RCC 7860 (cell line): ENCODE measurements around the gene EXOC7.
"Not testable (repeated sequence)": the region's sequence is repeated elsewhere in the genome, so short reads cannot be mapped to it uniquely, and the experiment has no call there.

Source experiments
- DNase-seq: peaks from one replicate; pipeline ENCODE4 v3.0.0-alpha.2; 2015; ENCODE audit warnings: low spot score
- FAIRE-seq: peaks from 2 replicates; lab custom pipeline; 2012; peaks lifted over from hg19 to GRCh38; lab: Jason Lieb, UNC

Gene EXOC7

DNA sequence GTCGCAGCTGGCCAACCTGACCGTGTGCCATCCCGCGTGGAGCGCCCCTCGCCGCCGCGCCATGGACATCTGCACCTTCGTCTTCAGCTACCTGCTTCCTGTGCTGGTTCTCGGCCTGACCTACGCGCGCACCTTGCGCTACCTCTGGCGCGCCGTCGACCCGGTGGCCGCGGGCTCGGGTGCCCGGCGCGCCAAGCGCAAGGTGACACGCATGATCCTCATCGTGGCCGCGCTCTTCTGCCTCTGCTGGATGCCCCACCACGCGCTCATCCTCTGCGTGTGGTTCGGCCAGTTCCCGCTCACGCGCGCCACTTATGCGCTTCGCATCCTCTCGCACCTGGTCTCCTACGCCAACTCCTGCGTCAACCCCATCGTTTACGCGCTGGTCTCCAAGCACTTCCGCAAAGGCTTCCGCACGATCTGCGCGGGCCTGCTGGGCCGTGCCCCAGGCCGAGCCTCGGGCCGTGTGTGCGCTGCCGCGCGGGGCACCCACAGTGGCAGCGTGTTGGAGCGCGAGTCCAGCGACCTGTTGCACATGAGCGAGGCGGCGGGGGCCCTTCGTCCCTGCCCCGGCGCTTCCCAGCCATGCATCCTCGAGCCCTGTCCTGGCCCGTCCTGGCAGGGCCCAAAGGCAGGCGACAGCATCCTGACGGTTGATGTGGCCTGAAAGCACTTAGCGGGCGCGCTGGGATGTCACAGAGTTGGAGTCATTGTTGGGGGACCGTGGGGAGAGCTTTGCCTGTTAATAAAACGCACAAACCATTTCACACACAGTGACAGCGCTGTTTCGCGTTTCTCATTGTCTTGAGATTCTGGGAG, 26.6 kb downstream of the EXOC7 start:
- FAIRE-seq, result no peak

DNA sequence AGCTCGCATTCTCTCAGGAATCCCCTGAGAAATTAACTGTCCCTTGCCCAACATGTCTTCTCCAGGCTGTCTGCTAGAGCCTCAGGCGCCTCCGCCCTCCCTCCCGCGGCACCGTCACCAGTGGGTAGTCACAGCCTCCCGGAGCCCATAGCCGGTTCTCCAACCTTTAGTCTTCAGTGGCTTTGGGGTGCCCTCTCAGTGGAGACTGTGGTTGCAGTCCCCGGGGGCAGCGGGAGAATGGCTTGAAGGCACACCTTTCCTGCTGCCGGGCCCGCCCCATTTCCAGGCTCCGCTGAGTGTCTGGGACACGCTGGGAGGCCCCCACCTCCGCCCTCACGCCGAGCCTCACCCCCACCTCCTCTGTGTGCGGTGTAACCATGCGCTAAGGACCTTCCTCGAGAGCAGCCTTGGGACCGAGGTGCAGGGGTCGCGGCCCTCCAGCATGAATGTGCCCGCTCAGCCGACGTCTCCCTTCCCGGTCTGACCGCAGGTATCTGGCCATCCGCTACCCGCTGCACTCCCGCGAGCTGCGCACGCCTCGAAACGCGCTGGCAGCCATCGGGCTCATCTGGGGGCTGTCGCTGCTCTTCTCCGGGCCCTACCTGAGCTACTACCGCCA, 27.3 kb downstream of the EXOC7 start:
- FAIRE-seq, result no peak
- no peak for DNase-seq

More for the DNA sequence above, 26.6 kb downstream of the EXOC7 start:
- no peak for DNase-seq

DNA sequence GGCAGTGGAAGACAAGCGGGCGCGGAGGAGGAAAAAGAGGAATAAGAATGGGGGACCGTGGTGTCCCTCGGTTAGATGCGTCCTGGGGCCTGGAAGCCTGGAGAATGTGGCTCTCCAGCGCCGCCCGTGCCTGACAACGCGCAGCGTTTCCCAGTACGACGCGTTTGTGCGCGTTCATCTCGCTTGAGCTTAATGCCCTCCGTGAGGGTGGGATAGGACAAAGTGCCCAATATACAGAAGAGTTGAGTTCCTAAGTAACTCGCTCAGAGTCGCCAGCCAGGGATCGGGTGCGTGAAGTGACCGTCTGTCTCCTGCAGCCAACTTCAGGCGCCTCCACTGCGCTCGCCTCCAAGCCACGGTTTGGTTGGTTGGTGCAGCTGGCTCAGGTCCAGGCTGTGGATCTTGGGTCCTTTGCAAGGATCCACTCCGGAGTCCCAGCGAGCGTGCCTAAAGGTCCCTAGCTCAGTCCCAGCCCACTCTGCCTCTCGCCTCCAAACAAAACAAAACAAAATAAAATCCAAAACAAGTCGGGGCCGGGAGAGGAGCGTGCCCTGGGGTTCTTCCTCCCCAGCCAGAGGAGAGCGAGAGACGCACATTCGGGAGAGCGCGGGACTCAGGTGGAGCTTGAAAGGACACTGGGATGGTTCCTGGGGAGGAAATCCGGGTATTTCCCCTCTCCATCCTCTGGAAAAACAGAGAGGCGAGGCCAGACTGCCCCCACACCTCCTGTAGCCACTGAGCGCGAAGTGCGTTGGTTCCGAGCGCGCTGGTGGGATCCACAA, 28.0 kb downstream of the EXOC7 start:
- no peak for FAIRE-seq
- DNase-seq, result no peak

DNA sequence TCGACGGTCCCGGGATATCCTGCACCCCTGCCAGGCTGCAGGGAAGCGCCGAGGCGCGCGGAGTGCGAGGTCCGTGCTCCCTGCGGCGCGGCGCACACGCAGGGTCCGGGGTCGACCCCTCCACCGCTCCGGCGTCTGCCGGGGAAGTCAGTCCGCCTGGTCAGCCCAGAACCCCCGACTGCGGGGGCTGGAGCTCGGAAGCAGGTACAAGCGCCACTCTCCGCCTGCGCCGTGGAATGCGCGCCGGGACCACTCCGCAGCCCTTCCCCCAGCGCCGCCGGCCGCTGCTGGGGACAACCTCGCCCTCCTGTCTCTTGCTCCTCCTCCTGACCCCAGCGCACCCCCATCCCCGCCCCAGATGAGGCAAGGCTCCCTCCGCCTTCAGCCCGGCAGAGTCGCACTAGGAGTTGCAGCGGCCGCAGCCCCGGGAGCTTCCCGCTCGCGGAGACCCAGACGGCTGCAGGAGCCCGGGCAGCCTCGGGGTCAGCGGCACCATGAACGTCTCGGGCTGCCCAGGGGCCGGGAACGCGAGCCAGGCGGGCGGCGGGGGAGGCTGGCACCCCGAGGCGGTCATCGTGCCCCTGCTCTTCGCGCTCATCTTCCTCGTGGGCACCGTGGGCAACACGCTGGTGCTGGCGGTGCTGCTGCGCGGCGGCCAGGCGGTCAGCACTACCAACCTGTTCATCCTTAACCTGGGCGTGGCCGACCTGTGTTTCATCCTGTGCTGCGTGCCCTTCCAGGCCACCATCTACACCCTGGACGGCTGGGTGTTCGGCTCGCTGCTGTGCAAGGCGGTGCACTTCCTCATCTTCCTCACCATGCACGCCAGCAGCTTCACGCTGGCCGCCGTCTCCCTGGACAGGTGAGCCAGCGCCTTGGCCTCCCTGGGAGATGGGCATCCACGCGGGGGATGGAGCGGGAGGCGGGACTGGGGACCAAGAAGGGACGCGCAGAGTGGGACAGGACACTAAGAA, 28.9 kb downstream of the EXOC7 start, which contains the start of gene GALR2:
TSS of gene GALR2 (plus strand) at position 392 of the 974 bp plus-strand sequence. CDS start at position 495, 103 bp downstream.
- DNase-seq (no peak), FAIRE-seq (no peak)

DNA sequence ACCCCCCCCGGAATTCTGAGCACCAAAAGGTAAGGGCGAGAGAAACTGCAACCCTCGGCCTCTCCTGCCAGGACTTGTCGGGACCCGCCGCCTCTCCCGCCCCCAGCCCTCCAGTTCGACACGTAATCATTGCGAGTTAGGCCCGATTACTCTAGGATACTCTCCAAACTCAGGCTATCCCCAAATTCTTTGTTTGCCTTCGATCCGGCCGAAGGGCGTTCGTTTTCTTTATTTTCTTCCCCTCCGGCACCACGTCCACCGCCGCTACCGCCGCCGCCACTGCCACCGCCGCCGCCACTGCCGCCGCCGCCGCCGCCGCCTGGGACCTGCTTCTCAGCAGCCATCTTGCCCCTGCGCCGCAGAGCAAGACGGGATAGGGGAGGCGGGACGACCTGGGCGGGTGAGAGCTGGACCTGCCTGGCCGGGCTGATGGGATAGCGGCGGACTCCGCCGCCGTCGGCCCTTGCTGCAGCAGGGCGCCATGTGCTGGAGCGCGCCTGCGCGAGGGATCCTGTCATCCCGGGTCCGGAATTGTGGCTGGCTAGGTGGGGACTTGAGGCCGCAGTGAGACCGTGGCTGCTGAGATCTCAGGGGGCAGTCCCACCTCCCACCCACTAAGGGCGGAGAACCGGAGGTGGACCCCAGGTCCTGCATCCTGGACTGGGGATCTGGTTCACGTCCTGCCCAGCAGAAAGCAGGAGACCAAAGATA, 31.3 kb downstream of the EXOC7 start, which contains the start of gene SRP68:
TSS of gene SRP68 (minus strand) at position 370 of the 711 bp plus-strand sequence. CDS start at position 344, 26 bp downstream.
- DNase-seq, result peak; percentile 82
- no peak for FAIRE-seq

DNA sequence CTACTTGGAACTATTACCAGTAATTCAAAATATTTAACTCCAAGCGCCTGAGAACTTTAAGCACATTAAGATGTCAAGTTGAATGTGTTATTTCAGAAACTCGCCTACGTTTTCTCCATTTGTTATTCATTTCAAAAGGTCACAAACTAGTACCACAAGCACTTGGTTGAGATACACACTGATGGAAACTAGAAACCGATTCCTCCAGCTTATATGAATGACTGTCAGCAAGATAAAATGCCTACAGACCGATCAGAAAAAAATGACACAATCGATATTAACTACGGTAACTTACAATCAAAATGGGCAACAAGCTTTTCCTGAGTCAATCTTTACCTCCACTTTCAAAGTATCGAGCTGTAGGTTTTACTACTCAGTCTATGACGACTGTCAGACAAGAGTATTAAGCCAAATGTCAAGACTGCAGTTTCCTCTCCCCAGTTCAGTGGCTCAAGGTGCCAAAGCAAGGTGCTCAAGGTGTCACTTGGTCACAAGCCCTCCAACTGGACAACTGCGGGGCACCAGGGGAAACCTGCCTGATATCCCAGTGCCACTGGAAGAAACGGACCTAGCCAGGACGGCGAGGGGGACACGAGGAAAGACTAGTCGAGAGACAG, 31.9 kb downstream of the EXOC7 start:
- DNase-seq (no peak), FAIRE-seq (no peak)

DNA sequence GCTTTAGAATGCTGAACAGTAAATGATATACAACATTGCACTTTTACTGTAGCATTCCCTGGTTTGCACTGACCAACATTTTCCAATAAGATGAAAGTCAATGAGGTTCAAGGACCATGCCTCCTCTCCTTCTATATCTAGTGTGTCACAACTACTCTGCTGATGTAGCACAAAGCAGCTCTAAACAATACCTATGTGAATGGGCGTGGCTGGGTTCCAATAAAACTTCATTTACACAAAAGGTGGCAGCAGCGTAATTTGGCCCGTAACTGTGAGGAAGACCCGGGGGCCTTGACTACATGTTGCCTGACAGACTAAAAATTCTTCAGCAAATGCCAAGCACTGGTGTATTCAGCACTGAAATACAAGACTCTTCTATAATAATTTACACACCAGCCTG, 37.8 kb downstream of the EXOC7 start:
- DNase-seq, result no peak
- no peak for FAIRE-seq

DNA sequence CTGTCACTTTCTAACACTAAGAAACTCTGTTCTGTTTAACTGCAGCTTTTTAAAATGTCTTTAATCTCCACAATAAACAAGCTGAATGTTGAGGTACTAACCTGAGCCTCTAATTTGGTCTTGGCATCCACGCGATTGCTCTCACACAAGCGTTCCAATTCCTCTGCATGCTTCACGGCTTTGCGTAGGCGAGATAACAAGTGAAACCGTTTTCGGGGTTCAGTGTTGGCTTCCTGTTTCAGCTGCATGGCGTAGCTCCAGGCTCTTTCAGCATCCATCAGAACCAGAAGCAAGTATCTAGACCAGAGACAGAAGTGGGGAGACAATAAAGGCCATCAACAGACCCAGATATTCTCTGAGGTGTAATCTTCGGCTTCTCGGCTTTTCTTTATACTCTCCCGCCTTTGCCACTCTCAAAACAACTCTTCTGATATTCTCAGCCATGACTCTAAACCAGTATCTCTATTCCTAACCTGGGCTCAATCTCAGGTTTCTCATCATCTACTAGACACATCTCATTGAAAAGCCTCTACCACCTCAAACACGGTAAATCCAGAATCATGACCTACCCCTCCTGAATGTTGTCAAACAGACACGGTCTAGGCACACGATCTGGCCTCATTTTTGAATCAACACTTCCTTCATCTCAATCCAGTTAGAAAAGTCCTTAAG, 39.6 kb downstream of the EXOC7 start:
- FAIRE-seq, result no peak
- DNase-seq, result no peak

DNA sequence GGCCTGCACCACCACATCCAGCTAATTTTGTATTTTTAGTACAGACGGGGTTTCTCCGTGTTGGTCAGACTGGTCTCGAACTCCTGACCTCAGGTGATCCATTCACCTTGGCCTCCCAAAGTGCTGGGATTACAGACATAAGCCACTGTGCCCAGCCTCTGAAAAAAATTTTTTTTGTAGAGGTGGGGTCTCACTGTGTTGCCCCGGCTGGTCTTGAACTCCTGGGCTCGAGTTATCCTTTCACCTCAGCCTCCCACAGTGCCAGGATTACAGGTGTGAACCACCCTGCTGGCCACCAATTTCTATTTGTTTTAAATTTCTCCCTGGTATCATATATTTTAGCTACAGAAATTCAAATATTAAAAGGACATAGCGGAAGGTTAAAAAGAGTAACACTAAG, 45.3 kb downstream of the EXOC7 start:
- not testable (repeated sequence) for FAIRE-seq, DNase-seq

DNA sequence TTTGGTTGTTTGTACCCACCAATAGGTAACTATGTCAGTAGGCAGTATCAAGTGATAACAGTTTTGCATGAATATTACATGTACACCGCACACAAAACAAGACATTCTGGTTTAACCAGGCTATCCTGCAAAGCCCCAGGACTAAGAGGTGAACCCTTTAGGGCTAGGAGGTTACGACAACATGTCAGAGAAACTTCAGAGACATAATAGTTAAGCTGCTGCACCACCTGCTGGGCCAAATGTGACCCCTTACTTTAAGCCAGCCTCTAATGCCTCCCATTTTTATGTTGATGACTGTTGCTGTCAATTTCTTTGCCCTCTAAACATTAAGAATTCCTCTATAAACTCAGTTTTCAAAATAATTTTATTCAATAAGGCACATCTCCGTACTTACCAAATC, 46.7 kb downstream of the EXOC7 start:
- no peak for FAIRE-seq

DNA sequence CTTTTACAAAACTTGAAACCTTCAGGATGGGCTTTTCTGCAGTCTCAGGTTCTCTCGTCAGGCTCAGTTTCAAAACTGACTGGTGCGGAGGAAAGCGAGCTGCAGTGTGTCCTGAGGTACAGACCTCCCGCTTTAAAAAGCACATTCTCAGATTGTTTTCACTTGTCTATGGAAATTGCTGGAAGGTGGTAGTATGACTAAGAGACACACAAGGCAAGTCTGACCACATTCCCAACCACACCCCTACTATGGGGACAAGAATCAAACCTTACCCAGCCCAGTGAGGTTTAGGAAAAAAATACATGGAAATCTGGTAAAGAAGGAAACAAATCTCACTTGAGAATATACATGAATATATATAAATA, 49.5 kb downstream of the EXOC7 start:
- DNase-seq, result peak; percentile 27
- FAIRE-seq, result peak; percentile 33

More for the DNA sequence above, 46.7 kb downstream of the EXOC7 start:
- no peak for DNase-seq

DNA sequence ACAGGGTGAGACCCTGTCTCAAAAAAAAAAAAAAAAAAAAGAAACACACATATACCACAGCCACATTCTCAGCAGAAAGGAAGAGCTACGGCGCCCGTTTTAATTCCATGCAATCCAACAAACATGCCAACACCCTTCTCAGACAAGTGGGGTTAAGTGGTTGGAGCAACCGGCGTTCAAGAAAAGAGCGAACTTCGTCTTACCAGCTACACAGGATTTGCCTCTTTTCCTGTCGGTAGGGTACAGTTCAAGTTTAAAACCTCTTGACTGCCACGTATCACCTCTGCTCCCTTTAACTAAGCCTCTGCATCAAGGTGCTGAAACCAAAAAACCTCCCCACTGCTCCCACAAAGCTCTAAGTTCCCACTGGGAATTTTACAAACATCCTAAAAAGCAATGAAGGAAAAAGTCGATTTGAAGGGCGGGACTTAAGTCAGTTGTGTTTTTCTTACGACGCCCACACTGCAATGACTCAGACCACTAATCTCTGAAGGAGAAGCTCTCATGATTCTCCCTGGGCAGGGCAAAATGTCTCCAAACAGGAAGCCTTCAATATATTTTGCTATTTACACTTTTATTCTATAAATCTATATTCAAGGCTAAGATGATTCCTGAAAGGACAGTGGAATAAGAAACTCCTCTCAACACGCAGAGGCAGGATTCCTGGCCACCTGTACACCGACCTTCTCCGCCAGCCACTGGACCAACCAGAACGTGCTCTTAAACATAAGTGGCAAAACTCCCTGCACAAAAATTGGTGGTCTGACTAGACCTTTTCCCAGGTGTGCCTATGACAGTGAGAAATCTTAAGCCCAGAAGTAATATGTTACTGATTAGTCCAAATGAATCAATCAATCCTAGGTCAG, 50.1 kb downstream of the EXOC7 start:
- DNase-seq (peak; percentile 20), FAIRE-seq (no peak)

DNA sequence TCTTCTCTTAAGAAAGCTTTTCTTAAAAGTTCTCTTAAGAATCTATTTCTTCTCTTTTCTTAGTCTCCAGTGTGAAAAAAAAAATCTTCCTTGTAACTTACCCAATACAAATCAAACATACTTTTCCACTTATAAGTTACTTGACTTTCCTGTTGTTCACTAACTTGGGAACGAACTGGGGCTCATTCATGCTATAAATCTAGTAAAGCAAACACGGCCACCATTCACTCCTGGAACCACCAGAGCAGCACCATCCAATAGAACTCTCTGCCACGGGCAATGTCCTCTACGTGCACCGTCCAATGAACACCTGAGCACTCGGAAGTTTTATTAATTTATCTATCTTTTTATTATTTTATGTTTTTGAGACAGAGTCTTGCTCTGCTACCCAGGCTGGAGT, 52.0 kb downstream of the EXOC7 start:
- FAIRE-seq, result no peak
- peak; percentile 11 for DNase-seq

DNA sequence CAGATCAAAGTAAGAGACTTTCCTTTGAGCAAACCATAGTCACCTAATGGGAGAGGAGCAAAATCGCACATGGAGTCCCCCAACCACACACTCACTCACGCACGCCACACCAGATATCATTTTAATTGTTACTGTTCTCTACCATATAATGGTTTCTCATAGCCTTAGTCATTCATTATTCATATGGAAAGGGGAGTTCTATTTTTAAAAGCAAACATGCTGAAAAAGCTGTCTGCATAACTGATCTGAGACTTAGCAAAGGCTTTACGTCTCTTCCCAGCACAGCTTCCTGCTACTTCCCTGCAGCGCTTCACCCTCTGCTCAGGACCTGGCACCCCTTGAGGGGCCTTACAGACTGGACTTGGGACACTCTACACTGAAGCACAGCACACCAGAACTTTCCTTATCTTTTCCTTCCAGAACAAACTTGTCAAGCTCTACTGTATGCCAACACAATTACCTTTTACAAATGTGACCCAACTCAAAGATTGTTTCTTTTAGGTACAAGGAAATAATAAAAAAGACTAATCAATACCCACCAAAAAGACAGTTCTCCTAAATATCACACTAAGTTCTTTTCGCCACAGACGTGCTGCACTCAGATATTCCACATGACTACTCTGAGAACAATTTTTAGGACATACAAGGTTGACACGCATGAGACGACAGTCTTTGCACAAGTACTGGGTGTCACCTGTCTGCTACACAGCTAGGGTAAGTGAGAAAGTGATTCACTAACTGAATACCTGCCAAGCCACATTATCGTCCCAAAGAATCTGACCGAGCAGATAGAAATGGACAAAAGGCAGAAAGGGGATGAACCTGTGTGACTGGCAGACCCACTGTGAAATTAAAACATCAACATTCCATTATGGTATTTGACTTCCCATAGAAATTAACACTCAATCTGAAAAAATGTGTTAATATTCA, 52.8 kb downstream of the EXOC7 start:
- peak; percentile 77 for FAIRE-seq
- peak; percentile 84 for DNase-seq

DNA sequence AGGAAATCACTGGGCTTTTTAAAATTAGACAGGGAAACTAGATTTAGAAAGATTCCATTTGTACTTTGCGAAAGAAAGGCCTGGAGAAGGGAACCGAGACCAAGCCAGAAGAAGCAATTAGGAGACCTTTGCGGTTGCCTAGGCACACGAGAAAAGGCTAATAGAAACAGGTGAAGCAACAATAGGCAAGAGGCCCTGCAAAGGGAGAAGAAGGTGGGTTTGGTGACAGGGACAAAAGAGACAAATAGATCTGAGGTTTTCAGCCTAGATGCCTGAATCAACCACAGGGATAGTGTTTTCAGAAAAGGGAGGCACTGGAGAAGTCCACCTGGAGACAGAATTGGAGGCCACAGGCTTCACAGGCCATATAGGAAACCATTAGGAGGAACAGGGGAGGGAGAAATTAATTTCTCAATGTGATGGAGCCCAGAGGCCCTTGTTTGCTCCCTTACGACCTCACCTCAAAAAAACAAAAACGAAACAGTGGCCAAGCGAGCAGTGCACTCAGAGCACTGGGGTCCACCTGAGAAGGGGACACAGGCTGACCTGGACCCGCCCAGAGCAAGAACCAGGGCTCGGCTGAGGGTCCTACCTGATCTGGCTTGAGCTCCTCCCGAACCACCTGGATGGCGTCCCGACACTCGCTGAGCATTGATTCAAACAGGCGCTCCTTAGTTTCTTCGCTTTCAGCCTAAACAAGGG, 53.6 kb downstream of the EXOC7 start:
- DNase-seq (no peak), FAIRE-seq (no peak)

DNA sequence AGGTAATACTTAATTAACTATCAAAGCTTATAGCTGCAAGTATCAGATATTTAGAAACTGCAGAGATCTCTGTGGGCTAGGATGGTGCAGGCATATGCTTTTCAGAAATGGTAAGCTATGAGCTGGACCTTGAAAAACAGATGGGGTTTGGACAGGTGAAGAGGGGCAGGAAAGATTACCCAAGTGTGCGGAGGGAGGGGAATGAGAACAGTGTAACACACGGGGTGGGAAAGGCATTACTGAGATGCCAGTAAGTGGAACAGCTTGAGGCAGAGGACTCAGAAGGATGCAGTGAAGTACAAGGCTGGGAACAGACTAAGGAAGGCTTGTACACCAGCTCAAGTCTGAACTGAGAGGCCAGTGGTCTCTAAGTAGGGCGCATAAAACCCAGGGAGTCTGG, 54.3 kb downstream of the EXOC7 start:
- FAIRE-seq, result no peak
- no peak for DNase-seq
